Measurements from ENCODE around the gene RND1. TPM values are rescaled to one million over a fixed set of nuclear protein-coding genes. Genes with fewer than 3 reads are reported as not detected.
"Not testable (repeated sequence)": the region's sequence is repeated elsewhere in the genome, so short reads cannot be mapped to it uniquely, and the experiment has no call there.

Gene RND1
- total RNA-seq, 1 donor from 2014 or later = 2.4 TPM

- Histone ChIP-seq H3K4me2 (ENCODE audit: low read length) (no peak overlapping the region), H3K36me3 (ENCODE audit: insufficient read depth, low read length) (no peaks in the 10 kb centered on the region), H3K27me3 (ENCODE audit: insufficient read depth, low read length) (peaks cover 10% of the 10 kb centered on the region), H3K79me2 (ENCODE audit: insufficient read depth, low read length) (no peaks in the 10 kb centered on the region), H3K9ac (ENCODE audit: low read length) (no peak overlapping the region), H3K27ac (ENCODE audit: low read depth, low read length) (no peak overlapping the region), H2AFZ (ENCODE audit: low read depth, low read length) (no peak overlapping the region), H3K4me1 (ENCODE audit: insufficient read depth, low read length) (no peaks in the 10 kb centered on the region), H4K20me1 (ENCODE audit: insufficient read depth, low read length) (no peaks in the 10 kb centered on the region), H3K4me3 (ENCODE audit: insufficient read depth, low read depth, low read length) (no peak overlapping the region), H3K9me3 (ENCODE audit: insufficient read depth, low read depth, low read length) (no peaks in the 10 kb centered on the region)
- FAIRE-seq (no peak), DNase-seq (ENCODE audit: low read depth) (no peak)
- H3K27me3 Mint-ChIP-seq (ENCODE audit: low read depth, unreplicated experiment) = peaks cover 19% of the 10 kb centered on the region
- no peak for TF ChIP-seq CTCF (IDR thresholded peaks at IDR 0.05; ENCODE audit: insufficient read depth, low read depth, low read length)
- TF ChIP-seq EZH2 (IDR thresholded peaks at IDR 0.05; ENCODE audit: insufficient read depth, low read length) = no peak
- H3K9me3 Mint-ChIP-seq (ENCODE audit: unreplicated experiment) = no peaks in the 10 kb centered on the region
- no peaks in the 10 kb centered on the region for H3K36me3 Mint-ChIP-seq (ENCODE audit: low read depth, unreplicated experiment)
- H3K4me1 Mint-ChIP-seq (ENCODE audit: low read depth, unreplicated experiment) = no peaks in the 10 kb centered on the region
- no peak overlapping the region for H3K4me3 Mint-ChIP-seq (ENCODE audit: unreplicated experiment)
- no peak overlapping the region for H3K27ac Mint-ChIP-seq (ENCODE audit: unreplicated experiment)
Measured at GRCh38 chr12:48875944-48876515, 10.4 kb upstream of the RND1 start.

- H3K36me3 ChIP-seq (ENCODE audit: insufficient read depth, low read length); FAIRE-seq; H3K27me3 ChIP-seq (ENCODE audit: insufficient read depth, low read length); H2AFZ ChIP-seq (ENCODE audit: low read depth, low read length); H3K9me3 ChIP-seq (ENCODE audit: insufficient read depth, low read depth, low read length); H3K4me2 ChIP-seq (ENCODE audit: low read length); H3K36me3 Mint-ChIP-seq (ENCODE audit: low read depth, unreplicated experiment); H3K4me3 ChIP-seq (ENCODE audit: insufficient read depth, low read depth, low read length); DNase-seq (ENCODE audit: low read depth); H4K20me1 ChIP-seq (ENCODE audit: insufficient read depth, low read length); H3K4me1 ChIP-seq (ENCODE audit: insufficient read depth, low read length); H3K4me1 Mint-ChIP-seq (ENCODE audit: low read depth, unreplicated experiment); H3K4me3 Mint-ChIP-seq (ENCODE audit: unreplicated experiment); H3K79me2 ChIP-seq (ENCODE audit: insufficient read depth, low read length); H3K27ac ChIP-seq (ENCODE audit: low read depth, low read length); H3K9me3 Mint-ChIP-seq (ENCODE audit: unreplicated experiment); H3K9ac ChIP-seq (ENCODE audit: low read length); H3K27ac Mint-ChIP-seq (ENCODE audit: unreplicated experiment): not testable (repeated sequence)
- H3K27me3 Mint-ChIP-seq (ENCODE audit: low read depth, unreplicated experiment) = peaks cover 14% of the 10 kb centered on the region
Measured at GRCh38 chr12:48873534-48873933, 7.9 kb upstream of the RND1 start.

GRCh38 chr12:48873096-48873495, 7.4 kb upstream of the RND1 start:
- Mint-ChIP-seq H3K9me3 (ENCODE audit: unreplicated experiment) (no peaks in the 10 kb centered on the region), H3K27ac (ENCODE audit: unreplicated experiment) (no peak overlapping the region), H3K27me3 (ENCODE audit: low read depth, unreplicated experiment) (peaks cover 13% of the 10 kb centered on the region), H3K36me3 (ENCODE audit: low read depth, unreplicated experiment) (no peaks in the 10 kb centered on the region), H3K4me1 (ENCODE audit: low read depth, unreplicated experiment) (no peaks in the 10 kb centered on the region), H3K4me3 (ENCODE audit: unreplicated experiment) (no peak overlapping the region)
- no peak for FAIRE-seq
- Histone ChIP-seq H3K4me2 (ENCODE audit: low read length) (no peak overlapping the region), H3K4me1 (ENCODE audit: insufficient read depth, low read length) (no peaks in the 10 kb centered on the region), H2AFZ (ENCODE audit: low read depth, low read length) (no peak overlapping the region), H3K27me3 (ENCODE audit: insufficient read depth, low read length) (peaks cover 3% of the 10 kb centered on the region), H3K4me3 (ENCODE audit: insufficient read depth, low read depth, low read length) (no peak overlapping the region), H3K9ac (ENCODE audit: low read length) (no peak overlapping the region), H3K27ac (ENCODE audit: low read depth, low read length) (no peak overlapping the region), H3K36me3 (ENCODE audit: insufficient read depth, low read length) (no peaks in the 10 kb centered on the region), H4K20me1 (ENCODE audit: insufficient read depth, low read length) (no peaks in the 10 kb centered on the region), H3K79me2 (ENCODE audit: insufficient read depth, low read length) (no peaks in the 10 kb centered on the region), H3K9me3 (ENCODE audit: insufficient read depth, low read depth, low read length) (no peaks in the 10 kb centered on the region)
- no peak for TF ChIP-seq EZH2 (IDR thresholded peaks at IDR 0.05; ENCODE audit: insufficient read depth, low read length)
- no peak for TF ChIP-seq CTCF (IDR thresholded peaks at IDR 0.05; ENCODE audit: insufficient read depth, low read depth, low read length)
- peak; percentile 47 for DNase-seq (ENCODE audit: low read depth)

All from astrocyte (in vitro differentiated cells and primary cell).